GM23248 (cell line): Measurements from ENCODE around the gene ABCD1.

ENCODE experiments used
- EZH2 ChIP-seq: fragments of 200-600 bp; sonication (generic); IDR thresholded peaks from 2 replicates; pipeline ENCODE4 v1.6.1; 2018; ENCODE audit warnings: antibody characterized with exemption, mild to moderate bottlenecking; ENCODE audit not compliant: insufficient read depth, poor library complexity, severe bottlenecking
- EZH2phosphoT487 ChIP-seq: fragments of 200-600 bp; sonication (generic); IDR thresholded peaks from 2 replicates; pipeline ENCODE4 v1.6.1; 2018; ENCODE audit warnings: antibody characterized with exemption, moderate library complexity, mild to moderate bottlenecking, low read depth; ENCODE audit not compliant: insufficient read depth

DNA sequence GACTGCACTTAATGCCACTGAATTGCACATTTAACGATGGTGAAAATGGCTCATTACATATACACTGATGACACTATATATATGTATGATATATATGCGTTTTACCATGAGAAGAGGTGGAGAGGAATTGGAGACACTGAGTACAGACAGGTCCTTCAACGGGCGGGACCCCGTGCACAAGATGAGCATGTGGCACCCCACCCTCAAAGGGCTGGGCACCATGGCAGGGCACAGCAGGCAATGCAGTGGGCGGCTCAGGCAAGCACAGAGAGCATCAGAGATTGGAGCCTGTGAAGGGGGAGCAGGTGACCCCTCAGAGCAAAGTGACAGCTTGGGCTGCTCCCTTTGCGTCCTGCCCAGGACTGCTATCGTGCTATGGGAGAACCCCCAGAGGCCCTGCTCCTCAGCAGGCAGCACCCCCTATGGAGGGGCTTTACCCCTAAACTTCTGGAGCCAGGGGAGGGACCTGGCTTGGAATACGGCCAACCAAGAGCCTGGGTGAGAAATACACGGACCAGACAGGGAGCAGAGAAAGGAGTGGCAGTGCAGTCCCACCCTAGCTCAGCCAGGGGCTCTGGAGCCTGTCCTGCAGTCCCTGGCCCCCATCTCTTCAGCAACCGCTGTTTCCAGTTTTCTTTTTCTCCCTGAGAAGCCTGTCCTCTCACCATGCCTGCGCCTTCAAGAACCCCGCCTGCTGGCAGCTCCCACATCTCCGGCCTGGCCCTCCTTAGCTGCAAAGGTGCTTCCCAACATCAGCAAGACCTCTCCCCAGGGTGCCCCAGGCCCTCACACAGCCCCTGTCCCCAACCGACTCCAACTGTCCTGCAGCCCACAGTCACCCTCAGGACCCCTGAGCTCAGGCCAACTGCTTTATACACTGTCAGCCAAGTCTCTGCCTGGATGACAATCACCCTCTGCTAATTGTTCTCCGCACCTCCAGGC, 26.5 kb upstream of the ABCD1 start:
- TF ChIP-seq EZH2, result no peak
- TF ChIP-seq EZH2phosphoT487, result no peak
